HepG2 (cell line): ENCODE results near the gene FBXO10. TPM values are rescaled to one million over a fixed set of nuclear protein-coding genes. Genes with fewer than 3 reads are reported as not detected.
"Not testable (repeated sequence)": the region's sequence is repeated elsewhere in the genome, so short reads cannot be mapped to it uniquely, and the experiment has no call there.

ENCODE experiments used
- ATAC-seq: fragments of 200-7000 bp; cut with Tn5 transposase; 3 replicates; pipeline ENCODE4 v1.9.1; 2020; ENCODE audit warnings: mild to moderate bottlenecking, moderate library complexity
- BruUV-seq: library from RNA; stranded (reverse); fragments of 400-500 nt; replicated peaks from 2 replicates; lab custom pipeline; 2021; lab: Mats Ljungman, UMichigan
- CTCF ChIA-PET: fragments of 300-600 bp; formaldehyde crosslinking; extraction: SDS; loops from one replicate; lab custom pipeline; 2021; ENCODE audit warnings: low total read pairs, inconsistent platforms, low intra/inter-chr PET ratio; lab: Yijun Ruan, JAX
- POLR2A ChIA-PET: fragments of 350-600 bp; sonication (Branson Sonifier 250); formaldehyde crosslinking; loops from one replicate; lab custom pipeline; 2020; ENCODE audit warnings: antibody characterized with exemption, inconsistent platforms; lab: Yijun Ruan, JAX
- DNase-seq: peaks from one replicate; pipeline ENCODE4 v3.0.0-alpha.2; 2015; ENCODE audit warnings: low spot score
- FAIRE-seq: peaks from 3 replicates; lab custom pipeline; 2011; peaks lifted over from hg19 to GRCh38; lab: Jason Lieb, UNC
- H2AFZ ChIP-seq: one replicate; pipeline ENCODE4 v1.6.1; 2011; ENCODE audit warnings: low read length, inconsistent platforms
- H3K27ac ChIP-seq: fragments of 300-600 bp; 3 replicates; pipeline ENCODE4 v1.8.0; 2011; ENCODE audit warnings: mixed run types, mild to moderate bottlenecking, mixed read lengths, low read length, inconsistent platforms; ENCODE audit not compliant: insufficient read depth; ENCODE audit errors: extremely low read length
- H3K27me3 ChIP-seq, 2 experiments: fragments of 200-600 bp in 1 of 2; 2 replicates in 1 of 2; 3 replicates in 1 of 2; pipeline versions ENCODE4 v1.6.0 to v1.8.0; 2011; ENCODE audit warnings: low read length in 2 of 2, mild to moderate bottlenecking in 2 of 2, moderate library complexity in 2 of 2, inconsistent platforms in 1 of 2; ENCODE audit not compliant: insufficient read depth in 2 of 2, control insufficient read depth in 1 of 2
- H3K36me3 ChIP-seq, 2 experiments: fragments of 200-600 bp in 1 of 2; replicated peaks in 1 of 2; 2 replicates in 1 of 2; 3 replicates in 1 of 2; pipeline versions ENCODE4 v1.5.1 to v1.8.0; 2011; ENCODE audit warnings: low read length in 2 of 2, inconsistent platforms in 1 of 2; ENCODE audit not compliant: insufficient read depth in 2 of 2, control insufficient read depth in 1 of 2
- H3K4me1 ChIP-seq: 2 replicates; pipeline ENCODE4 v1.5.1; 2012; ENCODE audit warnings: low read length, inconsistent platforms; ENCODE audit not compliant: insufficient read depth
- H3K4me2 ChIP-seq: 2 replicates; pipeline ENCODE4 v1.6.0; 2011; ENCODE audit warnings: low read depth, low read length, inconsistent platforms
- H3K4me3 ChIP-seq, 3 experiments: fragments of 200-600 bp in 1 of 3; sonication (generic), shearing (Covaris generic) in 1 of 3; replicated peaks in 1 of 3; 2 replicates each; pipeline ENCODE4 v1.5.1; 2011 to 2016; ENCODE audit warnings: low read length in 3 of 3, inconsistent platforms in 2 of 3, low read depth in 2 of 3, mild to moderate bottlenecking in 2 of 3, control low read depth in 1 of 3, mixed read lengths in 1 of 3; ENCODE audit not compliant: insufficient read depth in 1 of 3
- H3K79me2 ChIP-seq: one replicate; pipeline ENCODE4 v1.6.1; 2011; ENCODE audit warnings: low read length, inconsistent platforms; ENCODE audit not compliant: insufficient read depth
- H3K9ac ChIP-seq: 2 replicates; pipeline ENCODE4 v1.6.0; 2011; ENCODE audit warnings: mild to moderate bottlenecking, low read depth, low read length, inconsistent platforms; ENCODE audit not compliant: insufficient read depth
- H3K9me3 ChIP-seq: 2 replicates; pipeline ENCODE4 v1.5.1; 2012; ENCODE audit warnings: mild to moderate bottlenecking, low read length
- H4K20me1 ChIP-seq: 2 replicates; pipeline ENCODE4 v1.6.0; 2011; ENCODE audit warnings: inconsistent platforms, mild to moderate bottlenecking, low read length, moderate library complexity; ENCODE audit not compliant: insufficient read depth
- KLF13 ChIP-seq: sonication (generic); formaldehyde crosslinking; IDR thresholded peaks from 2 replicates; pipeline ENCODE4 v1.4.0; 2020; ENCODE audit warnings: mild to moderate bottlenecking, missing genetic modification reagents
- NPAS2 ChIP-seq: sonication (generic); formaldehyde crosslinking; IDR thresholded peaks from 2 replicates; pipeline ENCODE4 v1.8.0; 2022; ENCODE audit warnings: mild to moderate bottlenecking, missing genetic modification reagents, borderline replicate concordance
- SNAPC2 ChIP-seq: sonication (generic); formaldehyde crosslinking; IDR thresholded peaks from 2 replicates; pipeline ENCODE4 v1.8.1; 2022; ENCODE audit warnings: mild to moderate bottlenecking, missing genetic modification reagents
- ZMYM2 ChIP-seq: sonication (generic); formaldehyde crosslinking; IDR thresholded peaks from 2 replicates; pipeline ENCODE4 v1.8.0; 2022; ENCODE audit warnings: mild to moderate bottlenecking, missing genetic modification reagents
- ZNF253 ChIP-seq: sonication (generic); formaldehyde crosslinking; IDR thresholded peaks from 2 replicates; pipeline ENCODE4 v1.8.0; 2022; ENCODE audit warnings: mild to moderate bottlenecking, missing genetic modification reagents, borderline replicate concordance
- ZNF7 ChIP-seq: IDR thresholded peaks from 2 replicates; pipeline ENCODE4 v1.6.1; 2016; ENCODE audit warnings: missing biosample characterization, missing genetic modification reagents
- WGBS: methylation state at CpG from one replicate; pipeline ENCODE4 v1.1.6; 2017; ENCODE audit warnings: low lambda C conversion rate; 5-methylcytosine and 5-hydroxymethylcytosine counted together
- in situ Hi-C: cut with HindIII; loops from 2 replicates; pipeline ENCODE4 v1.10.0; 2017; ENCODE audit warnings: low pct_unique_long_range_greater_than_20kb; ENCODE audit not compliant: extremely low pct_ligation_motif_present
- intact Hi-C: fragments of 100-400 bp; cut with micrococcal nuclease; formaldehyde crosslinking; loops from one replicate; pipeline ENCODE4 v1.10.0; 2022; ENCODE audit not compliant: unreplicated experiment
- polyA plus RNA-seq, 8 experiments: library from polyadenylated mRNA; depleted of rRNA in 3 of 8; stranded (reverse) in 7 of 8; unstranded in 1 of 8; fragments of >200 nt; fragmentation: Illumina TruSeq in 4 of 8; extraction: Trizol in 4 of 8; gene quantifications; 2 replicates each; pipeline versions ENCODE4 v1.2.1 to v1.2.3, GENCODE V29; 2011 to 2016; ENCODE audit warnings: low read depth in 4 of 8, missing spikeins in 1 of 8, mixed read lengths in 1 of 8; ENCODE audit not compliant: insufficient read depth in 1 of 8
- total RNA-seq, 5 experiments: library from RNA; depleted of rRNA; stranded (reverse); fragments of >200 nt; fragmentation: Illumina TruSeq; extraction: Trizol; gene quantifications; 2 replicates each; pipeline ENCODE4 v1.2.3, GENCODE V29; 2016; ENCODE audit warnings: low read depth in 1 of 5

Gene FBXO10
- total and polyA plus RNA-seq, 2 of the 13 experiments (the other 11 are each of a cell fraction or from before 2014, with no cell fraction given), result 3.1 to 5.1 TPM

DNA sequence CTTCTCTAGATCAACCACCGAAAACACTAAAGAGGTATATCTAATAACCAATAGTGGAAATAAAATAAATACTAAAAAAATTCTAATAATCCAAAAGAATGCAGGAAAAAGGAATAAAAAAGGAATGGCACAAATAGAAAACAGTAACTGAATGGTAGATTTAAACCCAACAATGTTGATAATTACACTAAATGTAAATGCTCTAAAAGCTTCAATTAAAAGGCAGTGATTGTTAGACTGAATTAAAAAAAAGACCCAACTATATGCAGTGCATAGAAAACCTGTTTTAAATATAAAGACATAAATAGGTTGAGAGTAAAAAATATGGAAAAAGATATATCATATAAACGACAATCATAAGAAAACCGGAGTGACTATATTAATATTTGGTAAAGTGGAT is 101.7 kb downstream of the FBXO10 start:
- intact Hi-C loops, result no loop called here
- ATAC-seq, result no peak
- no peak for DNase-seq
- in situ Hi-C loops, result no loop called here
- Histone ChIP-seq H2AFZ (no peak overlapping the region), H3K27ac (no peak overlapping the region), H3K79me2 (no peaks in the 10 kb centered on the region), H3K4me3 (no peak overlapping the region), H3K4me1 (peaks cover 34% of the 10 kb centered on the region), H3K27me3 (no peaks in the 10 kb centered on the region; a peak in 1 of 5 replicates), H3K36me3 (no peaks in the 10 kb centered on the region), H4K20me1 (no peaks in the 10 kb centered on the region), H3K9me3 (no peaks in the 10 kb centered on the region), H3K9ac (no peak overlapping the region), H3K4me2 (no peak overlapping the region)
- no TSS peak for BruUV-seq
- TF ChIP-seq ZNF7 (CRISPR knock-in tag) (no peak), NPAS2 (no peak), KLF13 (CRISPR knock-in tag) (no peak), ZMYM2 (no peak), ZNF253 (no peak), SNAPC2 (CRISPR knock-in tag) (no peak)
- ChIA-PET POLR2A (no interaction called here), CTCF (no interaction called here)
- 58% methylated on average over 3 of the region's 3 CpGs for WGBS
- no peak for FAIRE-seq

DNA sequence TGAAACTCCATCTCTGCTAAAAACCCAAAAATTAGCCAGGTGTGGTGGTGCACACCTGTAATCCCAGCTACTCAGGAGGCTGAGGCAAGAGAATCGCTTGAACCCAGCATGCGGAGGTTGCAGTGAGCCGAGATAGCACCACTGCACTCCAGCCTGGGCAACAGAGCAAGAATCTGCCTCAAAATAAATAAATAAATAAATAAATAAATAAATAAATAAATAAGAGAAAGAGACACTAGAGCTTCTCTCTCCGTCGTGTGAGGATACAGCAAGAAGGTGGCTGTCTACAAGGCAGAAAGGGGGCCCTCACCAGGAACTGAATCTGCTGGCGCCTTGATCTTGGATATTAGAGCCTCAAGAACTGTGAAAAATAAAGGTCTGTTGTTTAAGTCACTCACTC is 102.2 kb downstream of the FBXO10 start:
- CTCF ChIA-PET, H3K27me3 ChIP-seq, H3K9me3 ChIP-seq, POLR2A ChIA-PET, H3K4me3 ChIP-seq, H3K79me2 ChIP-seq, ATAC-seq, H4K20me1 ChIP-seq, H3K9ac ChIP-seq, BruUV-seq, H3K36me3 ChIP-seq, H2AFZ ChIP-seq, H3K27ac ChIP-seq, DNase-seq, H3K4me2 ChIP-seq, in situ Hi-C loops, intact Hi-C loops, FAIRE-seq: not testable (repeated sequence)
- 56% methylated on average over 6 of the region's 6 CpGs for WGBS
- peaks cover 34% of the 10 kb centered on the region for H3K4me1 ChIP-seq
